Activated naive CD8-positive, alpha-beta T cell treated with anti-CD3 and anti-CD28 coated beads for 36 hours (primary cell): ENCODE results near the gene MYBBP1A. TPM values are rescaled to one million over a fixed set of nuclear protein-coding genes. Genes with fewer than 3 reads are reported as not detected.

Experiments
- DNase-seq: peaks from one replicate; pipeline ENCODE4 v3.0.0; 2021
- H3K27ac Mint-ChIP-seq: one replicate; pipeline ENCODE4 v1.8.0; 2022; ENCODE audit warnings: mild to moderate bottlenecking, moderate library complexity, mixed read lengths
- H3K27me3 Mint-ChIP-seq: one replicate; pipeline ENCODE4 v1.8.0; 2022; ENCODE audit warnings: mild to moderate bottlenecking, mixed read lengths
- H3K36me3 Mint-ChIP-seq: one replicate; pipeline ENCODE4 v1.8.0; 2021; ENCODE audit warnings: mild to moderate bottlenecking, mixed read lengths
- H3K4me1 Mint-ChIP-seq: one replicate; pipeline ENCODE4 v1.8.0; 2021; ENCODE audit warnings: mixed read lengths
- H3K4me3 Mint-ChIP-seq: one replicate; pipeline ENCODE4 v1.8.0; 2022; ENCODE audit warnings: mild to moderate bottlenecking, moderate library complexity, mixed read lengths
- H3K9me3 Mint-ChIP-seq: one replicate; pipeline ENCODE4 v1.8.0; 2022; ENCODE audit warnings: mixed read lengths
- total RNA-seq, 2 experiments: library from RNA; stranded (reverse); gene quantifications; one replicate each; pipeline ENCODE4 v1.2.3, GENCODE V29; 2021

The MYBBP1A gene
- total RNA-seq, 2 experiments from 2014 or later, result 174 to 176 TPM

DNA sequence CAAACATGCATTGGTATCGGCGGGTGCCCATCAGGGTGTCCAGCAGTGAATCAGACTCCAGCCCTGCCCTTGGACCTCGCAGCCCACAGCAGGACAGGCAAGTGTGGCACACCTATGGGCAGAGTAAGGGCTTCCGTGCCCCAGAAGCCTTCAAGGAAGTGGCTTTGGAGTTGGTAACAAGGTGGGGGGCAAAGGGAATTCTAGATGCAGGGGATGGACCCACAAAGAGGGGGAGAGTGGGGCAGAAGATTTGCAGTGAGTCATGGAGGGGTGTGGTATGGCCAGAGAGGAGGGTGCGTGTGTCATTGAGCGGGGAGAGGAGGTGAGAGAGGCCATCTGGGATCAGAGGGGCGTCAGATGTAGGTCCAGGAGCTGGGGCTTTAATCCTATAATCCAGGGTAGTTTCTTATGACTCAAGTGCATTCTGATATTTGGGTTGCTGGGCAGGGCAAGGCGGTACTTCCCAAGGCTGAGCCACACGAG lies 65.0 kb downstream of the MYBBP1A start:
- H3K27me3 Mint-ChIP-seq, result no peaks in the 10 kb centered on the region
- H3K27ac Mint-ChIP-seq, result no peak overlapping the region
- peaks cover 18% of the 10 kb centered on the region for H3K4me1 Mint-ChIP-seq
- H3K36me3 Mint-ChIP-seq, result no peaks in the 10 kb centered on the region
- H3K9me3 Mint-ChIP-seq, result no peaks in the 10 kb centered on the region
- no peak overlapping the region for H3K4me3 Mint-ChIP-seq
- no peak for DNase-seq

DNA sequence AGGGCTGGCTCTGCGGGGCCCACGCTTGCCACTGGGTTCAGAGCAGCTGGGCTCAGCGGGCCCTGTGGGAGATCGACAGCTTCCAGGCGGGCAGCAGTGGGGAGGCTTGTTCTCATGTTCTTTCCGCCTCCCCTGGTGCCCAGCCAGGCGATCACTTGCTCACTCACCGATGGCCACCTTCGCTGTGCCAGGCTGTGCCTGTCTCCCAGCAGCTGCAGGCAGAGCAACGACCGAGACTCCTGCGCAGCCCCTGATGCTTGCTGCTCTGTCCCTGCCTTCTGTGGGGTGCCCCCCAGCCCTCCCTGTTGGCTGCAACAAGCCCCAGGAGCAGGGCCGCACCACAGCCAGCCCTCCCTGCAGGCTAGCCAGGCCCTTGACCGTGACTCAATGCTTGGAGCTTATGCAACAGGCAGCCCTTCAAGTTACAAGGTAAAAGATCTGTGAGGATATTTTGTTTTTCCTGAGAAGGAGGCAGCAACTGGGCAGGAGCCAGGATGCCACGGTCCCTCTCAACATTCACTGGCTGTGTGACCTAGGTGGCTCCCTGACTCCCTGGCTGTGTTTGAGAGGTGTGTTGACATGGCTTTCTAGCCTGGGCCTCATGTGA lies 66.1 kb downstream of the MYBBP1A start:
- DNase-seq, result no peak
- Mint-ChIP-seq H3K36me3 (peaks cover 3% of the 10 kb centered on the region), H3K4me3 (no peak overlapping the region), H3K27ac (no peak overlapping the region), H3K9me3 (no peaks in the 10 kb centered on the region), H3K4me1 (peaks cover 23% of the 10 kb centered on the region), H3K27me3 (no peaks in the 10 kb centered on the region)

Other genes with a start within 250 kb of the MYBBP1A start
- gene UBE2G1, start 188.7 kb downstream of the MYBBP1A start, total RNA-seq, result 10 to 100 TPM; 58.8 to 63.9 TPM
- 10 to 100 TPM; 11.7 to 14.3 TPM for gene SPNS3, start 121.4 kb downstream of the MYBBP1A start, total RNA-seq
- under 1 TPM; 0.20 to 0.43 TPM for gene SPNS2, start 56.5 kb downstream of the MYBBP1A start, total RNA-seq
- not detected for gene GGT6, start 5.2 kb upstream of the MYBBP1A start, total RNA-seq
- gene SMTNL2, start 29.1 kb upstream of the MYBBP1A start, total RNA-seq, result not detected
- gene ALOX15, start 86.3 kb upstream of the MYBBP1A start, total RNA-seq, result under 1 TPM; 0.18 to 0.25 TPM
- gene PELP1, start 148.8 kb upstream of the MYBBP1A start, total RNA-seq, result 100 to 1,000 TPM; 110 to 122 TPM
- 100 to 1,000 TPM; 161 to 170 TPM for gene ARRB2, start 155.2 kb upstream of the MYBBP1A start, total RNA-seq
- 10 to 100 TPM; 18.3 to 21.0 TPM for gene MED11, start 176.0 kb upstream of the MYBBP1A start, total RNA-seq
- gene ZMYND15, start 184.4 kb upstream of the MYBBP1A start, total RNA-seq, result not detected
- gene CXCL16, start 184.5 kb upstream of the MYBBP1A start, total RNA-seq, result 1 to 10 TPM; 2.0 to 3.3 TPM
- not detected for gene TM4SF5, start 216.5 kb upstream of the MYBBP1A start, total RNA-seq
- not detected for gene VMO1, start 231.0 kb upstream of the MYBBP1A start, total RNA-seq
- gene GLTPD2, start 233.6 kb upstream of the MYBBP1A start, total RNA-seq, result not detected
- 100 to 1,000 TPM; 146 to 154 TPM for gene PSMB6, start 240.8 kb upstream of the MYBBP1A start, total RNA-seq